Measurements from ENCODE around the gene MUC5AC. TPM values are rescaled to one million over a fixed set of nuclear protein-coding genes. Genes with fewer than 3 reads are reported as not detected.
A peak's percentile ranks its signal among the peaks of the same experiment; 100 is the strongest.
"Not testable (repeated sequence)": the region's sequence is repeated elsewhere in the genome, so short reads cannot be mapped to it uniquely, and the experiment has no call there.

Gene MUC5AC
- total RNA-seq, 1 donor from 2014 or later: not detected

- no peak for DNase-seq (ENCODE audit: low read depth in 2 of 2)
These were observed 49.8 kb downstream of the MUC5AC start for GRCh38 chr11:1207401-1208143.

DNA sequence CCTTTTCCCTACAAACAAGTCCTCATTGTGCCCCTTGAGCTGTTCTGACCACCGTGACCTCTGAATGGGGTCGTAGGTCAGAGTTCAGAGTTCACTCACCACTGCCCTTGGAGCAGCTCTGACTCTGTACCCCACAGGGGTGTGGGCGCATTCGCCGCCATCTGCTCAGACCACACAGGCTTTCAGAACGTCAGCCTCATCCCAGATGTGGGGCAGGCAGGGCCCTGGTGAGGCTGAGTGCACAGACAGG, 50.3 kb downstream of the MUC5AC start:
- no peak for DNase-seq (ENCODE audit: low read depth in 2 of 2)

- DNase-seq (ENCODE audit: low read depth in 2 of 2): no peak
These were observed 50.9 kb downstream of the MUC5AC start for GRCh38 chr11:1208394-1209261.

- DNase-seq (ENCODE audit: low read depth in 2 of 2): no peak
These were observed 51.8 kb downstream of the MUC5AC start for GRCh38 chr11:1209371-1210057.

GRCh38 chr11:1211838-1212237, 54.1 kb downstream of the MUC5AC start:
- no peak for DNase-seq (ENCODE audit: low read depth in 2 of 2)

DNA sequence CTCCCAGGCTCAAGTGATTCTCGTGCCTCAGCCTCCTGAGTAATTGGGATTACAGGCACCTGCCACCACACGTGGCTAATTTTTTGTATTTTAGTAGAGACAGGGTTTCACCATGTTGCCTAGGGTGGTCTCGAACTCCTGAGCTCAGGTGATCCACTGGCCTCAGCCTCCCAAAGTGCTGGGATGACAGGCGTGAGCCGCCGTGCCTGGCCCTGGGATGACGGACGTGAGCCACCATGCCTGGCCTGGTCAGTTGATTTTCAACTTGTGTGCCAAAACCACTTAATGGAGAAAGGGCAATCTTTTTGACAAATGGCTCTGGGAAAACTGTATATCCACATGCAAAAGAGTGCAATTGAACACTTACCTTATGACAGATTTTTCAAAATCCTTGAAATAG, 58.1 kb downstream of the MUC5AC start:
- not testable (repeated sequence) for DNase-seq (ENCODE audit: low read depth in 2 of 2)

GRCh38 chr11:1217151-1217550, 59.4 kb downstream of the MUC5AC start:
- no peak for DNase-seq (ENCODE audit: low read depth in 2 of 2)

DNA sequence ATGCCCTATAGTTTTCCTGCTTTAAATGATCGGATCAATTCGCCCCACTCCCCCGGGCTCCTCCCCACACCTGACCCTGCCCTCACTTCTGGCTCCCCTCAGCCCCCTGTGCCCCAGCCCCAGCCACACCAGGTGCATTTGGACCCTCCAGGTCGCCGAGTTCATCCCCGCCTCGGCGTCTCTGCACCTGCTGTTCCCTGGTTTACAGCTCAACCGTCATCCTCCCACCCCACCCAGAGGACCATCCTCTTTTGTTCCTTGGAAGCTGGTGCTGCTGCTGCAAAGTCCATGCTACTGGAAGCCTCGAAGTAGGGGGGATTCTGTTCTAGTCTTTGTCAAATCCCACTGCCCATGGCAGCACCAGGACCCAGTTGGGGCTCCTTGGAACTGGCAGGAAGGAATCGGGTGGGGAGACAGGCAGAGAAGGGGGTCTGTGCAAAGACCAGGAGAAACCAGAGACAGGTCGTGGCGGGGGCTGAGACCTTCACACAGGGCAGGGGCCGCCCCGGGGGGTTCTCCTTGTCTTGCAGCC, 60.6 kb downstream of the MUC5AC start:
- no peak for DNase-seq (ENCODE audit: low read depth in 2 of 2)

GRCh38 chr11:1218788-1219445, 61.2 kb downstream of the MUC5AC start:
- no peak for DNase-seq (ENCODE audit: low read depth in 2 of 2)

DNA sequence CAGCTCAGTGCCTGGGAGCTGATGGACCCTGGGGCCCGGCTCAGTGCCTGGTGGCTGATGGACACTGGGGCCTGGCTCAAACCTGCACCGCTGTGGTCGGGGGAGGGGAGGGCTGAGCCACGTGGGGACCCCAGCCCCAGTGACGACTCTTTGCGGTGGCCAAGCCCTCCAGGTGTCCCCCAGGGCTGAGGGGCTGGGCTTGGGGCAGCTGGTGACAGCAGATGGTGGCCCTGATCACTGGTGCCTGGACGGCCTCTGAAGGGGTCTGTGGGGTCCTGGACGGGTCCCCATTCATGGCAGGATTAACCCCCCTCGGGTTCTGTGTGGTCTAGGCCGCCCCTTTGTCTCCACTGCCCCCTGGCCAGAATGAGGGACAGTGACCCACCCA, 61.7 kb downstream of the MUC5AC start:
- no peak for DNase-seq (ENCODE audit: low read depth in 2 of 2)

DNA sequence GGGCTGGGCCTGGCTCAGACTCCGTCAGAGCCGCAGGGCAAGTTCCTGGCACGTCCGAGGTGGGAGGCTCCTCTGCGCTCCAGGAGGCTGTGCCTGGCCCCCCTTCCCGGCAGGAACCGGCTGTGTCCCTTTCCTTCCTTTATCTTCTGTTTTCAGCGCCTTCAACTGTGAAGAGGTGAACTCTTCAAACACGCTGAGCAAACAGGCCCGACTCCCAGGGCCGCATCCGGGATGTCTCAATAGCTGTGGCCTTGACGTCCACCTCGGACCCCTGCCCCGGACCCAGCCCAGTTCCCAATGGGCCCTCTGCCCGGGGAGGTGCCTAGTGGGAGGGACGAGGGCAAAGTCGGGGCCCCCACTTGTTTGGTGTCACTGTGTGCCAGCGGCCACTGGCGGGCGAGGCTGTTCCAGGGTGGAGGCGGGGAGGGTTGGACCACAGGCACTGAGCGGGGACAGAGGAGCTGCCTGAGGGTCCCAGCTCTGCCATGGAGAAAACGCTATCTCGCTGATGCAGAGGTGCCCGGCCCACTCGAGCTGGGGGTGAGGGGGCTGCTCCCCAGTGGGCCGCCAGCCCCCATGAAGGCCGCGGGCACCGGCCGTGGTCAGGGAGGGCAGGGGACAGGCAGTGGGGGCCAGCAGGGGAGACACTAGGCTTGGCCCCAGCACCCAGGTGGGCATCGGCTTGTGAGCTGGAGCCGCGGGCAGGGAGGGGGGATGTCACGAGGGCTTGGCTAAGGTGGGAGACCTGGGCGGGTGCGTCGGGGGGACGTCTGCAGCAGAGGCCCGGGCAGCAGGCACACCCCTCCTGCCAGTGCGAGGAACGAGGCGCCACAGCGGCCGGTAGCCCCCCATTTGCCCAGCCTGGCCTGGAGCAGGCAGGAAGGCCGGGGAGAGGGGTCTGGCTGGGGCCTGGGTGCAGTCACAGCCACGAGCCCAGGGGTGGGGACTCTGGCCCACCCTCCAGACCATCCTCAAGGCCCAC, 62.4 kb downstream of the MUC5AC start:
- DNase-seq (ENCODE audit: low read depth in 2 of 2): peak in 1 of 2 donors; percentile 10

DNA sequence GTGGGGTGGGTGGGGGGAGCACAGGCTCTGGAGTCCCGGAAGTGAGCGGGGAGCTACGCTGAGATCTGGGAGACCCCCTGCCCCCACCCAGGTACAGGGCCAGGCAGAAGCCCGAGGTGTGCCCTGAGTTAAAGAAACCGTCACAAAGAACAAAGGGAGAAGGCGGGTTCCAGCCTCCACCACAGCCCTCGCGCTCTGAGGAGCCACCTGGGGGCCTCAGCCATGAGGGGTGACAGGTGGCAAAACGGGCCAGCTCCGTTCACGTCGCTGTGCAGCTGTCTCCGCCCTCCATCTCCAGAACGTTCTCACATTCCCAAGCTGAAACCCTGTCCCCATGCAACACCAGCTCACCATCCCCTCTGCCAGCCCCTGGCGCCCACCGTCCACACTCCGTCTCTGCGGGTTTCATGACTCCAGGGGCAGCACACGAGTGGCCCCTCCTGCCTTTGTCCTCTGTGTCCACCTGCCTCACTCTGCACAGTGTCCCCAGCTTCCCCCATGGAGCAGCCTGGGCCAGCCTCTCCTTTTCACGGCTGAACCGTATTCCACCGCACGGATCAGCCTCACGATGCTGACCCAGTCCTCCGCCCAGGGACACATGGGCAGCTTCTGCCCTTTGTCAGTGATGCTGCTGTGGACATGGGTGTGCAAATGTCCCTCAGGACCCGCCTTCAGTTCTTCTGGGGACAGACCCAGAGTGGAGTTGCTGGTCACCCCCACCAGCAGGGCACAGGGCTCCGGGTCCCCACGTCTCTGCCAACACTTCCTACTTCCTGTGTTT, 63.4 kb downstream of the MUC5AC start:
- DNase-seq (ENCODE audit: low read depth in 2 of 2): no peak

DNA sequence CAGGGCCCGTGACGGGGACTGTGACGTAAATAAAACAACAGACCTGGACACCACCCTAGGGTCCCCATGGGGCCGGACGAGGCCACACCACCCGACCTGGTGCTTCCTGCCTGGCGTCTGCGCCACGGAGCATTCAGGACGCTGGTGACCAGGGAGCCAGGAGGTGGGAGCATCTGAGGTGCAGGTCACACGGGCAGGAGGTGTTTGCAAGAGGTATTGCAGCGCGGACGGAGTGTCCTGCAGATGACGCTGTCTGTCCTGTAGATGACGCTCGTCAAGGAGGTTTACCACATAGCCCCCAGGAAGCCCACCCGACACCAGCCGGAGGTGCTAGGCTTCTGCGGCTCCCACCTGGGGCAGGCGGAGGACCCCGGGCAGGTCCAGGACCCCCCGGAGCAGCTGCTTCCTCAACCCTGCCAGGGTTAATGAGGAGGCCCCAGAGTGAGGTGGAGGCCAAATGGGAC, 64.1 kb downstream of the MUC5AC start:
- no peak for DNase-seq (ENCODE audit: low read depth in 2 of 2)

DNA sequence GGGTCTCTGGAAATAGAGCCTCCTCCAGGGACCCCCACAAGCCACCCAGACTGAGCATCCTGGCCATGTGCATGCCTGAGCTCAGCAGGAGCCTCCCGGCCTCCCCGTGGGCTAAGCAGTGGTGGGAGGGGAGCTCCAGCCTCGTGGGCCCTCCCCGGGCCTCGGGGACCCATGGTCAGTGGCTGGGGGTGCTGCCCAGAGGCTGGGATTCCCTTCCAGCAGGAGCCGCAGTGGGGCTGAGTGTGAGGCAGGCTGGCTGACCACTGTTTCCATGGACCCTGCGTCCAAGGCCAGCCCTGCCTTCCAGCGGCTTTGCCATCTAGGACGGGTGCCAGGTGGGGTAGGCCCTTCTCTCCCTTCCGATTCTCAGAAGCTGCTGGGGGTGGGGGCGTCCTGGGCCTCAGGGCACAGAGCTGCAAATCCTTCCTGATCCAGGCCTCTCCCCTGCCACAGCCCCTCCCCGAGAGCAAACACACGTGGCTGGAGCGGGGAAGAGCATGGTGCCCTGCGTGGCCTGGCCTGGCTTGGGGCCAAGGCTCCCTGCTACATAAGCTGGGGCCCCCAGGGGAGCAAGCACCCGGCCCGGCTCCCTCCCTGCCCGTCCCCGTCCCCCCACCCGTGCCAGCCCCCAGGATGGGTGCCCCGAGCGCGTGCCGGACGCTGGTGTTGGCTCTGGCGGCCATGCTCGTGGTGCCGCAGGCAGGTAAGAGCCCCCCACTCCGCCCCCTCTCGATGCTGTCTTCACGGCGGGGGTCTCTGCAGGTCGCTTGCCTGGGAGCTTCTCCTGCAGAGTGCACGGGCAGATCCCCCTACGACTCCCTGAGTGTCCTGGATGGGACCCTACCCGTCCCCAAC, 65.0 kb downstream of the MUC5AC start, which contains the start of gene MUC5B:
TSS of gene MUC5B (plus strand) at position 576 of the 855 bp plus-strand sequence. CDS start at position 634, 58 bp downstream.
- no peak for DNase-seq (ENCODE audit: low read depth in 2 of 2)

GRCh38 chr11:1223346-1224110, 65.8 kb downstream of the MUC5AC start:
- no peak for DNase-seq (ENCODE audit: low read depth in 2 of 2)

GRCh38 chr11:1224111-1224490, 66.3 kb downstream of the MUC5AC start:
- DNase-seq (ENCODE audit: low read depth in 2 of 2): no peak

DNA sequence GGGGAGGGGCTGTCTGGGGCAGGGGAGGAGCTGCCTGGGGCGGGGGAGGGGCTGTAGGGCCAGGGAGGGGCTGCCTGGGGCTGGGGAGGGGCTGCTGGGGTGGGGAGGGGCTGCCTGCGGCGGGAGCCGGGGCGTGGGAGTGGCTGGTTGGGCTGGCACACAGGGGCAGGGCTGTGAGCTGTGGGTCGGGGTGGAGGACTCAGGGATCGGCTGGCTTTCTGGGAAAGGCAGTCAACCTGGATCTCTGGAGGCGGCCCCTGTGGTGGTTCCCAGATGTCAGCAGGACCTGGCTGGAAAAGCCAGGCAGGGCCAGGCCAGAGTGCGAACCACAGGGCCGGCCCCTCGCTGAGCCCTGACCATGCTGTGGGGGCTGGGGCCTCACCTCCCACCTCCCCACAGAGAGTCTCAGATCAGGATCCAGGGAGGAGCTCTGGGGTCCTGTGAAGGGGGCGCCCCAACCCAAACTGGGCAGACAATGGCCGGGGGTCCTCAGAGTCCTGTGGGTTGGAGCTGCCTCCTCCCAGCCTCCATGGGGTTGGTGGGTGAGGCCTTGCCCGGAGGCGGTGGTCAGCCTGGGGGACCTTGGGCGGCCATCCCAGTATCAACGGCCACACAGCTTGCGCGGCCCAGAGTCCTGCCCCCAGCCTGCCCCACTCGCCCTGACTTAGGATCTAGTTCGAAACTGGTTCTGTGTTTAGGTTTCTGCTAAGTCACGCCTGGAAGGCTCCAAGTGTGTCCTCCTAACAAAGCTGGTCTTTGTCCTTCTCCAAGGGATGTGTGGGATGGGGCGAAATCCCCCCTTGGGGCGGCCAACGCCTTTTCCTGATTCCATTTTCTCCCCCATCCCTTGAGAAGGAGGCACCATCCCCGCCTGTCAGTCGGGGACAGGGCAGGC, 67.0 kb downstream of the MUC5AC start:
- no peak for DNase-seq (ENCODE audit: low read depth in 2 of 2)

All from dermis microvascular lymphatic vessel endothelial cell (primary cell).